Body of pancreas (tissue), 4 donors: Measurements from ENCODE around the gene PIGA. TPM values are rescaled to one million over a fixed set of nuclear protein-coding genes. Genes with fewer than 3 reads are reported as not detected.
A peak's percentile ranks its signal among the peaks of the same experiment; 100 is the strongest.

Source experiments
- ATAC-seq: fragments of 150-250 bp; one replicate; pipeline ENCODE4 v1.9.1; 2016
- DNase-seq, 4 donors: peaks; one replicate each; pipeline ENCODE4 v3.0.0-alpha.2; 2019
- H3K27ac ChIP-seq, 4 donors: fragments of 200-600 bp; sonication (generic); 1 replicate in 3 of 4; 2 replicates in 1 of 4; pipeline versions ENCODE4 v1.5.1 to v1.6.1; 2016 to 2019; ENCODE audit warnings: mild to moderate bottlenecking in 1 of 4, mixed read lengths in 1 of 4, moderate library complexity in 1 of 4
- H3K27me3 ChIP-seq, 2 donors: fragments of 200-600 bp; sonication (generic); one replicate each; pipeline ENCODE4 v1.6.0; 2016; ENCODE audit warnings: mild to moderate bottlenecking in 1 of 2
- H3K36me3 ChIP-seq, 2 donors: fragments of 200-600 bp; sonication (generic); replicated peaks in 1 of 2; 2 replicates each; pipeline ENCODE4 v1.5.1; 2016; ENCODE audit warnings: low read depth in 2 of 2; ENCODE audit not compliant: insufficient read depth in 1 of 2
- H3K4me1 ChIP-seq: fragments of 200-600 bp; sonication (generic); one replicate; pipeline ENCODE4 v1.6.0; 2016
- H3K4me3 ChIP-seq, 2 donors: fragments of 200-600 bp; sonication (generic); 1 replicate in 1 of 2; 2 replicates in 1 of 2; pipeline ENCODE4 v1.5.1; 2016 to 2019
- H3K9me3 ChIP-seq, 3 donors: fragments of 200-600 bp; sonication (generic); 1 replicate in 2 of 3; 2 replicates in 1 of 3; pipeline ENCODE4 v1.5.1; 2016
- CTCF ChIP-seq, 7 experiments: fragments of 450-650 bp in 4 of 7; fragments of 200-600 bp in 3 of 7; sonication (generic) in 3 of 7; IDR thresholded peaks; one replicate each; pipeline ENCODE4 v1.5.1; 2016 to 2019; ENCODE audit warnings: antibody characterized with exemption in 7 of 7
- POLR2A ChIP-seq, 3 donors: fragments of 450-650 bp; IDR thresholded peaks; one replicate each; pipeline ENCODE4 v1.6.1; 2016; ENCODE audit warnings: antibody characterized with exemption in 3 of 3, mild to moderate bottlenecking in 2 of 3
- WGBS, 2 donors: methylation state at CpG; one replicate each; pipeline ENCODE4 v1.1.5; 2017; 5-methylcytosine and 5-hydroxymethylcytosine counted together
- intact Hi-C: fragments of 100-400 bp; cut with DNase I; formaldehyde crosslinking; loops from one replicate; pipeline ENCODE4 v1.15.1; 2023
- total RNA-seq, 2 donors: library from RNA; depleted of rRNA; stranded (reverse); fragments of >200 nt; gene quantifications; one replicate each; pipeline ENCODE4 v1.1.0, GENCODE V29; 2016

PIGA gene
- total RNA-seq, 2 donors from 2014 or later, result 9.3 to 24.7 TPM

- intact Hi-C loops, result no loop called here
- no peaks in the 10 kb centered on the region for H3K36me3 ChIP-seq
- H3K9me3 ChIP-seq, result no peaks in the 10 kb centered on the region
- ATAC-seq (no peak), DNase-seq (no peak)
- no peaks in the 10 kb centered on the region for H3K4me1 ChIP-seq
- H3K4me3 ChIP-seq, result no peak overlapping the region
- no peak for TF ChIP-seq CTCF (IDR thresholded peaks at IDR 0.05)
- TF ChIP-seq POLR2A (IDR thresholded peaks at IDR 0.05), result no peak
- WGBS, 2 donors, result 83 to 90% methylated on average over 3 of the region's 3 CpGs
- H3K27ac ChIP-seq, result no peak overlapping the region
- no peaks in the 10 kb centered on the region for H3K27me3 ChIP-seq
These were observed 13.3 kb downstream of the PIGA start for GRCh38 chrX:15322072-15322471.

DNA sequence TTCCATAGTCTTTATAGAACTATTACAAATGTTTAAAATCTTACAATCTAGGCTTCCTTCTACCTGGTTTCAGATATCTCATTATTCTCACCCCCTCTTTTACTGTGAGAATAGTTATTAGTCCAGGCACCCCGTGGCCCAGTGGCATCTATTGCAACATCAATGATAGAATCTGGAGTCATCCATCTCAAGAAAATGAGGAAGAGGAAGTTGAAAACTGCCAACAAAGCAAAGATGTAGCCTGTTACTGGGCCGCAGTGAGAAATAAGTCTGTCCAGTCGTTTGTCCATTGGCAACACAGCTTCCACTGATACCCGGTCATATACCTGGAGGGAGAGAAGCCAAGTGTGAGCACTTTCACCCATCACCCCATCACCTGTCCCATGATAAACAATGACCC, 13.9 kb downstream of the PIGA start:
- no peaks in the 10 kb centered on the region for H3K36me3 ChIP-seq
- no peaks in the 10 kb centered on the region for H3K4me1 ChIP-seq
- 53 to 71% methylated on average over 4 of the region's 4 CpGs for WGBS, 2 donors
- no peaks in the 10 kb centered on the region for H3K27me3 ChIP-seq
- TF ChIP-seq POLR2A (IDR thresholded peaks at IDR 0.05) (no peak), CTCF (IDR thresholded peaks at IDR 0.05) (no peak)
- ATAC-seq (no peak), DNase-seq (peak in 1 of 4 donors; percentile 21)
- no peak overlapping the region for H3K4me3 ChIP-seq
- intact Hi-C loops, result no loop called here
- H3K27ac ChIP-seq, result no peak overlapping the region
- H3K9me3 ChIP-seq, result no peaks in the 10 kb centered on the region

DNA sequence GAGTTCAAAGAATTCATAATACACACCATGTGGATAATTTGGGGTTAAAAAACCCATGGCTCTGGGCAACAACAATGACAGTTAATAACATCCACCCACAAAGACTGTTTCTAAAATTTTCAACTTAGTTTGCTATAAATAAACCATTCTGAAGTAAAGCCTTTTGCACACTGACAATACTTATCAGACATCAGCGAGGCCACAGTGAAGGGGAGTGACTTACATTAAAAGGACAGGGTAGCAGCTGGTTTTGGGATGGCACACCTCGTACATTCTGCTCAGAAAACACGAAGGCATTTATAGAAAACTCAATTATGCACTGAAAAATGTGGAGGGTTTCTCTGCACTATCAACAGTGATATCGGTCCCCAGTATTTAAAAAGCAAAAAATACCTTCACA, 15.0 kb downstream of the PIGA start:
- Histone ChIP-seq H3K27me3 (no peaks in the 10 kb centered on the region), H3K36me3 (no peaks in the 10 kb centered on the region), H3K4me1 (no peaks in the 10 kb centered on the region), H3K27ac (no peak overlapping the region), H3K4me3 (no peak overlapping the region), H3K9me3 (no peaks in the 10 kb centered on the region)
- DNase-seq, result no peak
- intact Hi-C loops, result no loop called here
- WGBS, 2 donors, result 60 to 61% methylated on average over 4 of the region's 4 CpGs
- no peak for ATAC-seq
- TF ChIP-seq CTCF (IDR thresholded peaks at IDR 0.05), result no peak
- TF ChIP-seq POLR2A (IDR thresholded peaks at IDR 0.05), result no peak

DNA sequence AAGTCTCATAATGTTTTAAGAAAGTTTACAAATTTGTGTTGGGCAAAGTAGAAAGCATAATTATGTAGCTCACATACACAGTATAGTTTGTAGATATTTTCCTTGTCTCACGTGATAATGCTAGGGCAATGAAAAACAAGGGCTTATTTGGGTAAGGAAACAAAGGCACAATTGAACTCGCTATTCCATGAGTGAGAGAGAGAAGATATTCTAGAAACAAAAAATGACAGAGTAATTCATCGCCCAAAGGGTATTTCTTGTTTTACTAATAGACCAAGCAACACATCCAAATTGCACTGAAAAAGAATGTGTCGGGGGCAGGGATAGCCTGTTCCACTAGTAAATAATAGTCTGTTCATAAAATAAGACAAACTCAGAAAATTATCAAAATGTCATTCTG, 16.2 kb downstream of the PIGA start:
- no peak overlapping the region for H3K27ac ChIP-seq
- intact Hi-C loops, result no loop called here
- H3K36me3 ChIP-seq, result no peaks in the 10 kb centered on the region
- 95 to 96% methylated on average over 4 of the region's 4 CpGs for WGBS, 2 donors
- no peak for TF ChIP-seq CTCF (IDR thresholded peaks at IDR 0.05)
- TF ChIP-seq POLR2A (IDR thresholded peaks at IDR 0.05), result no peak
- H3K4me1 ChIP-seq, result no peaks in the 10 kb centered on the region
- no peaks in the 10 kb centered on the region for H3K27me3 ChIP-seq
- DNase-seq (no peak), ATAC-seq (no peak)
- no peaks in the 10 kb centered on the region for H3K9me3 ChIP-seq
- H3K4me3 ChIP-seq, result no peak overlapping the region

DNA sequence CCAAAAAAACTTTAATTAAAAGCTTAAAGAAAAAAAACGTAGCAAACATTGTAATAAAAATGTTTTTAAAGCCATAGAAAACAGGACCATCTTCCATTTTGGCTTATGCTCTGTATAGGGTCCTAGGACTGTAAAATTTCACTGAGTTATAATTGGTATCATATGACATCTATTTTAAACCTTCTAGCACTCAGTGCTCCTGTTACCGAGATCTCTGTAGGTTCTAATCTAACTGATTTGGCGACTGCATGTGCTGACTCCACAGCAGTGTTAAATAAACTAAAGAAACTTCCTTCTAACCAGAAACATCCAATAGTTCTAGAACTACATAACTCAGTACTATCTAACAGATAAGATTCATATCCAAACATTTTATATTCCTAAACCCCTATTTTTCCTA, 19.8 kb downstream of the PIGA start, which contains the start of gene ASB11:
TSS of gene ASB11 (minus strand) at position 132 of the 400 bp plus-strand sequence. CDS start at position 97, 35 bp downstream.
- 40 to 45% methylated on average over 3 of the region's 3 CpGs for WGBS, 2 donors
- intact Hi-C loops, result no loop called here
- no peak for DNase-seq
- TF ChIP-seq CTCF (IDR thresholded peaks at IDR 0.05) (no peak), POLR2A (IDR thresholded peaks at IDR 0.05) (no peak)
- ATAC-seq, result no peak
- Histone ChIP-seq H3K27me3 (no peaks in the 10 kb centered on the region), H3K4me3 (no peak within 1 kb of the TSS), H3K27ac (peak within 1 kb of the TSS in 1 of 4 donors; percentile 34), H3K36me3 (no peaks in the 10 kb centered on the region), H3K9me3 (no peaks in the 10 kb centered on the region), H3K4me1 (peaks cover 2% of the 10 kb centered on the region)
